NCI-H1048 (cell line): Measurements from ENCODE around the gene HBG2.
"Not testable (repeated sequence)": the region's sequence is repeated elsewhere in the genome, so short reads cannot be mapped to it uniquely, and the experiment has no call there.

Source experiments
- DNase-seq: peaks from one replicate; lab custom pipeline; 2025; lab: John Stamatoyannopoulos, UW

The HBG2 gene

DNA sequence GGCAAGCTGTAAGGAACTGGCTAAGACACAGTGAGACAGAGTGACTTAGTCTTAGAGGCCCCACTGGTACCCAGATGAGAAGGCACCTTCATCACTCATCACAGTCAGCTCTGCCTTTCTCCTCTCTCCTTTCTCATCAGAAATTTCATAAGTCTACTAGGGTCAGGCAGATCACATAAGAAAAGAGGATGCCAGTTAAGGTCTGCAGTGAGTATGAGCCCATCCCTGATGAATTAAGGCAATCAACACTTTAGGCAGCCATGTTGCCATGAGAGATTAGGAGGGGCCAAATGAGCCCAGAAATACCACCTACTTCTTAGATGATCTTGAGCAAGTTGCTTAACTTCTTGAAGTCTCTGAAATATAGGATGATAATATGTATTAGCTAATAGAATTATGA is 27.0 kb upstream of the HBG2 start:
- DNase-seq, result no peak

DNA sequence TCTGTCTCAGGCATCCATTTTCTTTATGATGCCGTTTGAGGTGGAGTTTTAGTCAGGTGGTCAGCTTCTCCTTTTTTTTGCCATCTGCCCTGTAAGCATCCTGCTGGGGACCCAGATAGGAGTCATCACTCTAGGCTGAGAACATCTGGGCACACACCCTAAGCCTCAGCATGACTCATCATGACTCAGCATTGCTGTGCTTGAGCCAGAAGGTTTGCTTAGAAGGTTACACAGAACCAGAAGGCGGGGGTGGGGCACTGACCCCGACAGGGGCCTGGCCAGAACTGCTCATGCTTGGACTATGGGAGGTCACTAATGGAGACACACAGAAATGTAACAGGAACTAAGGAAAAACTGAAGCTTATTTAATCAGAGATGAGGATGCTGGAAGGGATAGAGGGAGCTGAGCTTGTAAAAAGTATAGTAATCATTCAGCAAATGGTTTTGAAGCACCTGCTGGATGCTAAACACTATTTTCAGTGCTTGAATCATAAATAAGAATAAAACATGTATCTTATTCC is 26.1 kb upstream of the HBG2 start:
- DNase-seq, result no peak

DNA sequence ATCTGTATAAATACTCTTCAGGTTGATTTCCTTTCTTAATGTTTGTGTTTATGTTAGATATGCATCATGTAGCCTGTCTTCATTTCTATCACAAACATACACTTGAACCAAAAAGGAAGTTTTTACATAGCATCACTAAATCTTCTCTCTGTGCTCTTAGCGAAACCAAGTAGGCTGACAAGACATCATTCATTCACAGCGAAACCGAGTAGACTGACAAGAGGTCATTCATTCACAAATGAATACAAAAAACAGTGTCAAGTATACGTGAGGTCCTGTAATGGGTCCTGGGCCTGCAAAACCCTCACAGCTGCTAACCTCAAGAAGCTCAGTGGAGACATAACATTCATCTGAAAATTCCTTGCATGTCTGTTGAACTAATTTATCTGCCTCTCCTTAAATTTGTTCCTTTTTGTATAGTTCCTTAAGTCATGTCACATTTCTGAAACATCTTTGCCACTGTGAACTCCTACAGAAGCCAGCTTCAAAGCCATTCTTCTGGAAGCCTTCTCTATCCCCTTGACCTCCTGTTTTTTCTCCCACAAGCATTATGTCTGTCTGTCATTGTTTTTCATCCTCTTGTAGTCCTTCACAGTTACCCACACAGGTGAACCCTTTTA is 25.0 kb upstream of the HBG2 start:
- no peak for DNase-seq

DNA sequence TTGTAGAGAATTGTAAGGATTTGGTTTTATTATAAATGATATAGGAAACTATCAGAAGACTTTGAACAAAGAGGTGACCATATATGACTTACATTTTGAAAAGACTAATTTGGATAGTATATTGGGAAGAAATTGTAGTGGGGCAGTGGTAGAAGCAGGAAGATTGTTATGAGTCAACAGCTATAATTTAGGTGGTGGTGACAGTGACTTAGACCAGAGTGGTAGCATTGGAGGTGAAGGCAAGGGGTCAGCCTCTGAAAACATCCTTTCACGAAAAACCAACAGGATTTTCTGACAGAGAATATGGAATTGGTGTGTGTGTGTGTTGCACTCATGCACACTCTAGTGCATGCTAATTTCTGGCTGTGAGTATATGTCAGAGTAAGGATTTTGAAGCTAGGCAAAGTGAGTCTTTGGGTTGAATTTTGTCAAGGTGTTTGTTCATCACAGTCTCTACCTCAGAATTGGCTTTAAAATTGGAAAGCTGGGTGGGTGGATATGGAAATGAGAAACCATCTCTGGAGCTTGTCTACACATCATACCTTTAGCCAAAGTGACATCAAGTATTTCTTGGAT is 23.3 kb upstream of the HBG2 start:
- DNase-seq, result no peak

DNA sequence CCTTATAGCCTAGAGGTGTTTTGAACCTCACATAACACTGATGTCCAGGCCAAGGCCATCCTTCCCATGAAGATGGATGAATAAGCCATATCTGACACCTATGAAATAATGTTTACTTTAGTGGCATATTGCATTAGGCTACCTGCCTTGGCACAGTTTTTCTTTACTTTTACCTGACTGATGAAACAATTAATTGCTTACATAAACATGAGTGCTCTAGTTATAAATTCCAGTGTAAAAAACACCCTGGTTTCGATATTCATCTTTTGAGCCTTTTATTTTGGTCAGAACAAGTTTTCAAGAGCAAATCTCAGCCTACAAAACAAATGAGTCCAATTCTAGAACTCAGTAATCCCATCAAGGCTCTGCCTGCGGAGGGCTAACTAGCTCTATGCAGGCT is 22.1 kb upstream of the HBG2 start:
- DNase-seq, result no peak

DNA sequence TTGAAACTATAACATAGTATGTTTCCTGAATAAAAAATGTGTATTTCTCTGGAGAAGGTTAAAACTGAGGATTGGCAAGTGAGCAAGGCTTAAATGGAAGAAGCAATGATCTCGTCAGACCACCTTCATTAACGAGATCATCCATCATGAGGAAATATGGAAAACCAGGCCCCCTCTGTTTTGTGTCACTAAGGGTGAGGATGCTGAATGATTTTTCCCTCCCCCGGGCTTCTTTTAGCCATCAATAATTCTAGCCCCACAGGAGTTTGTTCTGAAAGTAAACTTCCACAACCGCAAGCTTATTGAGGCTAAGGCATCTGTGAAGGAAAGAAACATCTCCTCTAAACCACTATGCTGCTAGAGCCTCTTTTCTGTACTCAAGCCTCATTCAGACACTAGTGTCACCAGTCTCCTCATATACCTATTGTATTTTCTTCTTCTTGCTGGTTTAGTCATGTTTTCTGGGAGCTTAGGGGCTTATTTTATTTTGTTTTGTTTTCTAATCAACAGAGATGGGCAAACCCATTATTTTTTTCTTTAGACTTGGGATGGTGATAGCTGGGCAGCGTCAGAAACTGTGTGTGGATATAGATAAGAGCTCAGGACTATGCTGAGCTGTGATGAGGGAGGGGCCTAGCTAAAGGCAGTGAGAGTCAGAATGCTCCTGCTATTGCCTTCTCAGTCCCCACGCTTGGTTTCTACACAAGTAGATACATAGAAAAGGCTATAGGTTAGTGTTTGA is 21.0 kb upstream of the HBG2 start:
- no peak for DNase-seq

DNA sequence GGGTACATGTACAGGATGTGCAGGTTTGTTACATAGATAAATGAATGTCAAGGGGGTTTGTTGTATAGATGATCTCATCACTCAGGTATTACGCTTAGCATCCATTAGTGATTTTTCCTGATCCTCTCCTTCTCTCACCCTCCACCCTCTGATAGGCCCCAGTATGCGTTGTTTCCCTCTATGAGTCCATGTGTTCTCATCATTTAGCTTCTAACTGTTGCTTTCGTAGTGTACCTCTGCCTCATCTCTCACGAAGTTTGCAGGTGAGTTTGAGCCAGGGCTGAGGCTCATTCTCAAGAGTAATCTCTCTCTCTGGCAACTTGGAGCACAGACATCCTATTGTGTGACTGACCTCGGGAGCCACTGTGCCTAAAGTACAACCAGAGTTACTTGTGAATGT is 19.8 kb upstream of the HBG2 start:
- DNase-seq, result no peak

DNA sequence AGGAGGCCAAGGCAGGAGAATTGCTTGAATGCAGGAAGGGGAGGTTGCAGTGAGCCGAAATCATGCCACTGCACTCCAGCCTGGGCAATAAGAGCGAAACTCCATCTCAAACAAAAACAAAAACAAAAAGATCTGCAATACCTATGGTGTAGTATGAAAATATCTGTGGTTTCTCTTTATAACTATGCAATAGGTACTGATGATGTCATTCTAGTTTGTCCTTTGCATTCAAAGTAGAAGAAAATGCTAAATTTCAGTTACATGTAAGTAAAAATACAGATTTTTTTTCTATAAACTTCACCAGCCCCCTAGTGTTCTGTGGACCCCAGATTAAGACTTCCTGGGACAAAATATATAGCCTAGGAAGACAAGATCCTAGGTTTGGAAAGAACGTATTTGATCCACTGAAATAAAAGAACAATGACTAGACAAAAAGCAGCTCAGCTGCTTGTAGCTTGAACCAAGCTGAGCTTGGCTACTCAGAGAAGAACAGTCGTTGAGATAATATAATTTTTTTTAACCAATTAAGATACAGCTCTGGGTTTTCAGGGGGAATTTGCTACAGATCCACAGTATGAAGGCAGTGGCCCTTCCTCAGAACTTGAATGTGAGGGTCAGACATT is 17.9 kb upstream of the HBG2 start:
- no peak for DNase-seq

DNA sequence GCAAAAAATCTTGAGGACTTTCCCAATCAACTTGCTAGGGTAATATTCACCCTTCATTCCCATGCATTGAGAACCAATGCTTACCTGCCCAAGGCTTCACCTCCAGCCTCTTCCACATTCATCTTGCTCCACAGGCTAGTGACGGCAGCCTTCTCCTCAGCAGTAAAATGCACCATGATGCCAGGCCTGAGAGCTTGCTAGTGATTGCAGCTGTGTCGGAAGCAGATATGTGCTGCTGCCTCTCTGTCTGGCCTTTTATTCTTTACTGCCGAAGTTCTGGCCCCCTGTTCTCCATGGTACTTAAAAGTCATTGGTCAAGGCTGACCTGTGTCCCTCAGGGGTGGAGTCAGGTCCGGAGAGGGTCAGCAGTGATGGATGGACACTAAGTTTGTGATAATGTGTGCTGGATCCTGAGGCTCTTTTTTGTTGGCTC is 15.2 kb upstream of the HBG2 start, which contains the start of gene HBE1:
Gene HBE1 (minus strand): TSS at position 231 of the 433 bp plus-strand sequence. CDS start 55 bp downstream, at position 176.
- DNase-seq, result no peak

DNA sequence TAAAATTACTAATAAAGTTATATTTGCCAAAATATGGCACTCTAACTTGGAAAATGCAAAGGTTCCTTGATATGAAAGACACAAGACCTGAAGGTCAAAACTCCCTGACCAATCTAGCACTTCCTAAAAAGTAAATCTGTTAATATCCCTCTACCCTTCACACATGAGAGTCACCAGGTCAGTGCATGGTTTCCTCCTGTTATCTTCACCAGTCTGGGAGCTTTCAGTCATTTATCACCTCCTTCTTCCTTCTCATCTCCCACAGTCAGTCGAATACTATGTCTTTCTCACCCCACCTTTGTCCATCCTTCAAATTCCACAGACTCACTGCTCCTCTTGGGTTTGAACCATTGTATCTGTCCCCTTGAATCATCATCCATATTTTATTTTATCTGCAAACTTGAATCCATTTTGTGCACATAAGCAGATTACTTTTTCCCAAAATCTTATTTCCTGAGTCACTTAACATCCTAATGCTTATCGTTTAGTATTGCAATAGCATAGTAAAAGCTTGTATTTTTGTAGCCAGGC is 12.5 kb upstream of the HBG2 start:
- DNase-seq, result no peak

DNA sequence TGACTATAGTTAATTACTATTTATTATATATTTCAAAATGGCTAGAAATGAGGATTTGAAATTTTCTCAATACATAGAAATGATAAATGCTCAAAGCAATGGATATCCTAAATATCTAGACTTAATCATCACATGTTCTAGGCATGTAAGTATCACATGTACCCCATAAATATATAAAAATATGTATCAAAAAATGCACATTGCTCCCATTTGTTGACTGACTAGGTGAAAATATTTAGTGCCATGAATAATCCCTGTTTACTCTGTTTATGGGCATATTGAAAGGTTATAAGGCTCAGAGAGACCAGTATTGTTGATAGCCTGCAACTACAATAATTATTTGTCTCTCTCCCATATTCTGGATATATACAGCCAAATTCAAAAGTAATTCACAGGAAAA is 12.0 kb upstream of the HBG2 start:
- DNase-seq, result no peak

DNA sequence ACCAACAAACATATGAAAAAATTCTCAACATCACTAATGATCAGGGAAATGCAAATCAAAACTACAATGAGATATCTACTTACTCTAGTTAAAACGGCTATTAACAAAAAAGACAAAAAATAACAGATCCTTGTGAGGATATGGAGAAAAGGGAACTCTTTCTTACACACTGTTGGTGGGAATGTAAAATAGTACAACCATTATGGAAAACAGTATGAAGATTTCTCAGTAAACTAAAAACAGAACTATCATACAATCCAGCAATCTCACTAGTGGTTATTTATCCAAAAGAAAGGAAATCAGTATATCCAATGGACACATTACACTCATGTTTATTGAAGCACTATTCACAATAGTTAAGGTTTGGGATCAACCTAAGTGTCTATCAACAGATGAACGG is 11.3 kb upstream of the HBG2 start:
- no peak for DNase-seq

DNA sequence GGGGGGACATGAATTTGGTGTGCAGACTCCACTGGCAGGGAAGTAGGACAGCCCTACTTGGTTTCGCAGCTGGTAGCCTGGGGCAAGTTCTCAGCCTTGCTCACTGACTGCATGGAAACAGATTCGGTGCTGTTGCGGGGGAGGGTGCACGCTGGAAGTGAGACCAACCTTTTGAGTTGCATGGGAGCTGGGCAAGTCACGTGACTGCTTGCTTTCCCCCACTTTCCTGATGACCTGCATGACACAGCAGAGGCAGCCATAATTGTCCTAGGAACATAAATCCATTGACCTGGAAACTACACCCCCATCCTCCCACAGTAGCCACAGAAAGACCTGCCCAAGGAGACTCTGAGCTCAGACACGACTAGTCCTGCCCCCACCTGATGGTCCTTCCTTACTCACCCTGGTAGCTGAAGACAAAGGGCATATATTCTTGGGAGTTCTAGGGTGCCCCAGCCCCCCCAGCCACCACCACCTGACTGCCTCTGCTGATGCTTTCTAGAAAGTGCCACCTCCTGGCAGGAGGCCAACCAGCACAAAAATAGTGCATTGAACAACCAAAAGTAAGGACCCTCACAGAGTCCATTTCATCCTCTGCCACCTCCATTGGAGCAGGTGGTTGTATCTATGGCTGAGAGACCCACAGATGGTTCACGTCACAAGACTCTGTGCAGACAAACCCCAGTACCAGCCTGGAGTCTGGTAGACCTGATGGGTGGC is 4.1 kb upstream of the HBG2 start:
- DNase-seq, result no peak

DNA sequence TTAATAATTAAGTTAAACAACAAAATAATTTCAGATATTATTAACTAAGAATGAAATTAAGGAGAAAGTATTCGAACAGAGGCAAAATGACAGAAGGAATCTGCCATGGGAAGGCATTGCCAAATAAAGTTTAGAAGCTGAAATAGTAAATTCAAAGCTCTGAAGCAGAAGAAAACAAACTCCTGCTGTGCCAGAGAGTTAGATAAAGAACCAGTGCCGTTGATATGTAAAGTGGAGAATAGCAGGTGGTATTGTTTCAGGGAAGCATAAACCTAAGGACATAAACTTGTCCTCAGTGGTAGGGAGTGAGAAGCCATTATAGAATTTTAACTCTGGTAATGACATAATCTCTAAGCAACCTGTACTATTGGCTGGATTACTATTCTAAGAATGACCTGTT is 2.7 kb upstream of the HBG2 start:
- DNase-seq, result no peak

DNA sequence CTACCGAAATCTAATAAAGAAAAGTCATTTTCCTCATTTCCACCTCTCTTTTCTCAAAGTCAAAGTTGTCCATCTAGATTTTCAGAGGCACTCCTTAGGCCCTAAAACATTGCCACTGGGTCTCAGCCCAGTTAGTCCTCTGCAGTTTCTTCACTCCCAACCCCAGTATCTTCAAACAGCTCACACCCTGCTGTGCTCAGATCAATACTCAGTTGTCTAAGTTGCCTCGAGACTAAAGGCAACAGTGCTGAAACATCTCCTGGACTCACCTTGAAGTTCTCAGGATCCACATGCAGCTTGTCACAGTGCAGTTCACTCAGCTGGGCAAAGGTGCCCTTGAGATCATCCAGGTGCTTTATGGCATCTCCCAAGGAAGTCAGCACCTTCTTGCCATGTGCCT is 558 bp downstream of the HBG2 start:
- DNase-seq, result not testable (repeated sequence)

DNA sequence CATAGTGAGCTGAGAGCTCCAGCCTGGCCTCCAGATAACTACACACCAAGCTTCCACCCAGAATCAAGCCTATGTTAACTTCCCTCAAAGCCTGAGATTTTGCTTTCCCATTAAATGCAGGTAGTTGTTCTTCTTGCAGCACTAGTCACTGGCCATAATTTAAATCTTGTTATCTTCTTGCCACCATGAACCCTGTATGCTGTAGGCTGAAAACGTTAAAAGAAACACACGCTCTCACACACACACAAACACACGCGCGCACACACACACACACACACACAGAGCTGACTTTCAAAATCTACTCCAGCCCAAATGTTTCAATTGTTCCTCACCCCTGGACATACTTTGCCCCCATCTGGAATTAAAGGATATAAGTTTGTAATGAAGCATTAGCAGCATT is 1.1 kb downstream of the HBG2 start:
- not testable (repeated sequence) for DNase-seq

DNA sequence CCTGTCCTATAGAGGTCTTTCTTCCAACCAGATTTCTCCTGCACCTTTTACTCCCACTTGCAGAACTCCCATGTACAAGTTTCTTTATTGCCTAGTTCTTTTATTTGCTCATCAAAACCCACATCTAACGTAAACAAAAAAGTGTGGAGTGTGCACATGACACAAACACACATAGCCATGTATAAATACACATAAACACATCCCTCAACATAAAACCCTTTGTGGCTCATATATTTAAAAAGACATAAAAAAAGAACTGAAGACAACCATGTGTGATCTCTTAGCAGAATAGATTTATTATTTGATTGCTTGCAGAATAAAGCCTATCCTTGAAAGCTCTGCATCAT is 1.7 kb downstream of the HBG2 start:
- no peak for DNase-seq

DNA sequence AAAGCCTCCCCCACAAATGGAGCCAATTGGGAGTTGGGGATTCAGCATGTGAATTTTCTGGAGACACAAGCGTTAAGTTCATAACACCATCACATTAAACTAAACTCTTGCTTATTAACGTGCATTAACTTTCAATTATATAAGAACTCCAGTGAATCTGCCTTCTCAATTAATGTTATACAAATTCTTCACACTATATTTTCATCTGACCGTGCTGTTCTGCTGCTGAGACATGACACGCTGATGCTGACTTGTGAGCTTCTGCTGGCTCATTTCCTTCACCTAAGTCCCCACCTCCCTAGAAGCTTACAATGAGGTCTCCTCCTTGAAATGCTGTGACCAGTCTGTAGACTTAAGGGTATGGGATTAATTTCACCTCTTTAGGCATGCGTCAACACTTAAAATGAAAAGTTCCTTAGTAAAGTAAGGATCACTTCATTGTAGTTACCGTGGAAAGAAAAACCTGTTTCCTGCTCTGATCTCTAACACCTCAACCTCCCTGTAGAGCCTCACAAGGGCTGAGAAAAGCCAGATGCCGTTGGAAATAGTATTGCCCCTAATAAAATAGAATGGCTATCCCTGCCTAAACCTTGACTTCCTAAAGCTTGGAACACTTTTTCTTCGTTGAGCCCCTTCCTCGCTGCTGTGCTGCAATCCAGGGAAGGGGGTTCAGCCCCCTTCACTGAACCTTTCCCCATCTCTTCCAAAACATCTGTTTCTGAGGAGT is 2.2 kb downstream of the HBG2 start:
- no peak for DNase-seq

DNA sequence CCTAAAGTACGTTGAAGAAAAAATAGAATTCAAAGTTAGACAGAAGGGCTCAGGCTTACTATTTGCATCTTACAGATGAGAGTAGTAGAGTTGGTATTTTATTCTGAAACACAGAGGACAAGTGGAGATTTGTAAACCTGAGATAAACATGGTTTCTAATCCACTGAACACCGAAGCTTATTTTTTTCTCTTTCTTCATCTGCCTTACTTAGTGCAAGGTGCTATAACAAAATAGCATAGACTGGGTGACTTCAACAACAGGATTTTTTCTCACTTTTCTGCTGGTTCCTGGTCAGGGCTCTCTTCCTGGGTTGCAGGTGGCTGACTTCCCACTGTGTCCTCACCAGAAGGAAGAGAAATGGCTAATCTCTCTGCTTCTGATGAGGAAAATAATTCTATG is 2.8 kb downstream of the HBG2 start:
- DNase-seq, result no peak

DNA sequence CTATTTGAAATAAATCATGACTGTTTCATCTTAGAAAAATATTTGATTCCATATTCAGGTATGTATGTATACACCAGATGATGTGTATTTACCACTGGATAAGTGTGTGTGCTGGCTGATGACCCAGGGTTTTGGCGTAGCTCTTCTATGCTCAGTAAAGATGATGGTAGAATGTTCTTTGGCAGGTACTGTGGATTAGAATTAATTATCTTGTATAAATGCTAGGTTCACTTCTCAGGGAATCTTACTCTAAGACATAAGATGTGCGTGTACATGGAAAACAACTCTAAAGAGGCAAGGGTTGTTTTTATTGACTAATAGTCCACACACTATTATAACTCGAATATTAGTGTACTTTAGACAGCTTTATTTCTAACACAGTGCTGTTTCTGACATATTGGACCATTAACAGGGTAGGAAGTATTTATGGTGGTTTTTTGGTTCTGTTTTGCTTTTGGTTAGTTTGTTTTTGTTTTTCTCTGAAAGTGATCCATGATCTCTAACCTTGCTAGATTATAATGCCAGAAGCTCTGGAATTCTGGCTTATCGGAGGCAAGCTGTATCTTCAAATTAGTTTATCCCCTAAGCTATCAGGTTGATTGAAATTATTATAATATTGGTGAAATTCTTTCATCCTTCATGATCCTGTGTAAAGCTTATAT is 3.9 kb downstream of the HBG2 start:
- no peak for DNase-seq
